Adipocyte (in vitro differentiated cells): ENCODE results near the gene CYP11A1.
A peak's percentile ranks its signal among the peaks of the same experiment; 100 is the strongest.

Source experiments
- DNase-seq: peaks from one replicate; pipeline ENCODE4 v3.0.0-alpha.2; 2015; ENCODE audit warnings: low read depth
- H3K27me3 ChIP-seq: replicated peaks from 2 replicates; pipeline ENCODE4 v1.7.0; 2013; ENCODE audit warnings: mild to moderate bottlenecking, low read length, moderate library complexity; ENCODE audit not compliant: control insufficient read depth, insufficient read depth
- H3K36me3 ChIP-seq: 2 replicates; pipeline ENCODE4 v1.7.0; 2013; ENCODE audit warnings: low read length, mild to moderate bottlenecking, moderate library complexity; ENCODE audit not compliant: control insufficient read depth, insufficient read depth, severe bottlenecking
- H3K4me1 ChIP-seq: 2 replicates; pipeline ENCODE4 v1.7.0; 2013; ENCODE audit warnings: mild to moderate bottlenecking, low read length, moderate library complexity; ENCODE audit not compliant: control insufficient read depth, insufficient read depth
- H3K4me3 ChIP-seq: 2 replicates; pipeline ENCODE4 v1.7.0; 2013; ENCODE audit warnings: mild to moderate bottlenecking, low read length, moderate library complexity
- H3K9ac ChIP-seq: 2 replicates; pipeline ENCODE4 v1.7.0; 2013; ENCODE audit warnings: mild to moderate bottlenecking, low read length, moderate library complexity
- H3K9me3 ChIP-seq: 2 replicates; pipeline ENCODE4 v1.7.0; 2013; ENCODE audit warnings: mild to moderate bottlenecking, low read length, moderate library complexity; ENCODE audit not compliant: control insufficient read depth

CYP11A1 gene

DNA sequence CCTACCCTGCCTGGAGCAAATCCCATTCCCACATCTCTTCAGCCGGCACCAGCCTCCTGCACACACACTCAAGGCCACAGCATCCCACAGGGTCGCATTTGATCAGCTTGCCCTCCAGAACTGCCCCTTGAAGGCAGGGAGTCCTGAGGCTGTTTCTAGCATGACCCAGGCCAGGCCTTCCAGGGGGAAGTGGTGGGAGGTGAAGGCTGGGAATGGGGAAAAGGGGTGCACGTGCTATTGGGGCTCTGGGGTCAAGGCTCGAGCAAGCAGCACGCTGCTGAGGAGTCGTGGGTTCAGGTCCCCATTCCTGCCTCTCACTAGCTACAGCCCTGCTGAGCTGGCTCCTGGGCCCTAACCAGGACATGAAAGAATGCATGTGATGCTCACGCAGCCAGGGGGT is 41.4 kb upstream of the CYP11A1 start:
- H3K9ac ChIP-seq = peak overlapping the region; percentile 74
- no peak for DNase-seq
- no peaks in the 10 kb centered on the region for H3K27me3 ChIP-seq
- H3K9me3 ChIP-seq = no peaks in the 10 kb centered on the region
- H3K4me3 ChIP-seq = no peak overlapping the region
- peaks cover 37% of the 10 kb centered on the region for H3K4me1 ChIP-seq
- H3K36me3 ChIP-seq = peaks cover 25% of the 10 kb centered on the region

- H3K9ac ChIP-seq = peak overlapping the region; percentile 74
- peaks cover 42% of the 10 kb centered on the region for H3K4me1 ChIP-seq
- no peak overlapping the region for H3K4me3 ChIP-seq
- H3K36me3 ChIP-seq = peaks cover 21% of the 10 kb centered on the region
- no peak for DNase-seq
- no peaks in the 10 kb centered on the region for H3K9me3 ChIP-seq
- no peaks in the 10 kb centered on the region for H3K27me3 ChIP-seq
Measured at GRCh38 chr15:74408385-74408784, 40.9 kb upstream of the CYP11A1 start.

DNA sequence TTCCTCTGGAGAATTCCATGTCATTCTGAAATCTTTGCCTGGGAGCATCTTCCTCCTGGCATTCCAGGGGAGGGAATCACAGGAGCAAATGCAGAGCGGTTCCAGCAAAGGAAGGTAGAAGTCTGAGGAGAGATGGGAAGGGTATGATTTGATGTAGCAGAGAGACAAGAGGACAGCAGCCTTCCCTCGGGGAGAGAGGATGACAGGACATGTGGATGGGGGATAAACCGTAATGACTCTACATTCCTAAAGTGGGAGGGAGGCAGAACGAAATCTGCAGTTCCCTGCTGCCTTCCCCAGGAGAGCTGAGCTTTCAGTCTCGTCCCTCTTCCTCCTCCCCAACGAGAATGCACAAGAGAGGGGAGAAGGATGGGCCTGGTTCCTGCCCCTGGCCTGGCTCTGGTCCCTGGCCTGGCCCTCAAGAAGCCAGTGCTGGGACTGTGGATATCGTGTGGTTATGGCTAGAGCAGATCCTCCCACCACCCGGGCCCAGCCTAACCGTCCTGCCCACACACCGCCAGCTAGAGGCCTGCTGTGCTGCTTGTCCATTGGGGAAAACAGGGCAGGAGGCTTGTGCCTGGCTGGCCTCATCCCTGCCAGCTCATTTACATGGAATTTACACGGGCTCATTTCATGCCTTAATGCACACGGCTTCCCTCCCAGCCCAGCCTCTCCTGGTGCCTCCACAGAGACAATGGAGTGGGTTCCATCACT is 39.7 kb upstream of the CYP11A1 start:
- Histone ChIP-seq H3K36me3 (peaks cover 15% of the 10 kb centered on the region), H3K4me3 (no peak overlapping the region), H3K4me1 (peaks cover 44% of the 10 kb centered on the region), H3K27me3 (no peaks in the 10 kb centered on the region), H3K9me3 (no peaks in the 10 kb centered on the region), H3K9ac (peak overlapping the region; percentile 74)
- DNase-seq = peak; percentile 85

DNA sequence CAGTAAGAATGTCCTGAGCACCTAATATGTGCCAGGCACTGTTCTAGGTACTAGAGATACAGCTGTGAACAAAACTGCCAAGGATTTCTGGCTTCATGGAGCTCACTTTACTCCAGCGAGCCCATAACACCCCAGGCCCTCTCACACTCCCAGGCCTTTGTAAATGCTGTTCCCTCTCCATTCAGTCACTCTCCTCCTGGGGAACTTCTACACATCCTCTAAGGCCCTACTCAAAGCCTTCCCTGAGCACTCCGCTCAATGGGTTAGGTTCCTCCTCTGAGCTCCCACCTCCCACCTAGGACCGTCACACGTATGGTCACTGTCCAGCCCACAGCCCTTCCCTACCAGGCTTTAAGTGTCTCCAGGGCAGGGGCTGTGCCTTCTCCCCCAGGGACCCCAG is 39.1 kb upstream of the CYP11A1 start:
- Histone ChIP-seq H3K4me1 (peaks cover 44% of the 10 kb centered on the region), H3K9ac (peak overlapping the region; percentile 74), H3K36me3 (peaks cover 9% of the 10 kb centered on the region), H3K27me3 (no peaks in the 10 kb centered on the region), H3K9me3 (no peaks in the 10 kb centered on the region), H3K4me3 (no peak overlapping the region)
- no peak for DNase-seq

- peak overlapping the region; percentile 74 for H3K9ac ChIP-seq
- DNase-seq = no peak
- peaks cover 9% of the 10 kb centered on the region for H3K36me3 ChIP-seq
- no peaks in the 10 kb centered on the region for H3K27me3 ChIP-seq
- peaks cover 49% of the 10 kb centered on the region for H3K4me1 ChIP-seq
- H3K9me3 ChIP-seq = no peaks in the 10 kb centered on the region
- H3K4me3 ChIP-seq = no peak overlapping the region
Measured at GRCh38 chr15:74405823-74406222, 38.4 kb upstream of the CYP11A1 start.

DNA sequence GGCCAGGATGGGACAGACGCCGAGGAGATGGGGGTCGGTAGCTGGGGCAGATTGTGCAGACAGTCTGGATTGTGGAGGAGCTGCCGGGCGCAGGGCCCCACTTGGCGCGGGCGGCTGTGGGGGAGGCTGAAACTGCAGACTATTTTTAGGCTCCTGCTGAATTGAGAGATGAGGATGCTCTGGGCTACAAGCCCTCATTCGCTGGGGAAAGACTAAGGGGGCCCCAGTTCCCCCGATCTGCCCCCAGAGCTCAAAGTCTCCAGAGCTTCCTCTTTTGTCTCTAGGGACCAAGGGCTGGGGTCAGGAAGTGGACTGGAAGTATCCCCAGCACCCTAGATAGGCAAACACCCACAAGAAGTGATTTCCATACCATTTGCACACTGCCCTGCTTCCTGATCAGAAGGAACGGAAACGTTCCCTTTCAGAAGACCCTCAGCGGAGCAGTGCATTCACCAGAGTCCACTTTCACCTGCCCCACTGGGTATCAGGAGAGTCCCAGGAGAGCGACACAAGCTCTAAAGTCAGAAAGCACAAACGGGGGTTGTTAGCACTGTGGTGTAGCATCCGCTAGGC is 36.6 kb upstream of the CYP11A1 start:
- Histone ChIP-seq H3K9me3 (no peaks in the 10 kb centered on the region), H3K4me1 (peaks cover 63% of the 10 kb centered on the region), H3K4me3 (no peak overlapping the region), H3K9ac (peak overlapping the region; percentile 42), H3K27me3 (no peaks in the 10 kb centered on the region), H3K36me3 (no peaks in the 10 kb centered on the region)
- no peak for DNase-seq

GRCh38 chr15:74403588-74403919 is 36.1 kb upstream of the CYP11A1 start:
- Histone ChIP-seq H3K9ac (peak overlapping the region; percentile 42), H3K9me3 (no peaks in the 10 kb centered on the region), H3K36me3 (no peaks in the 10 kb centered on the region), H3K4me3 (no peak overlapping the region), H3K27me3 (no peaks in the 10 kb centered on the region), H3K4me1 (peaks cover 63% of the 10 kb centered on the region)
- no peak for DNase-seq

- DNase-seq = no peak
- H3K9me3 ChIP-seq = no peaks in the 10 kb centered on the region
- H3K9ac ChIP-seq = peak overlapping the region; percentile 42
- H3K27me3 ChIP-seq = no peaks in the 10 kb centered on the region
- H3K4me3 ChIP-seq = no peak overlapping the region
- no peaks in the 10 kb centered on the region for H3K36me3 ChIP-seq
- peaks cover 58% of the 10 kb centered on the region for H3K4me1 ChIP-seq
Measured at GRCh38 chr15:74402873-74403587, 35.6 kb upstream of the CYP11A1 start.

DNA sequence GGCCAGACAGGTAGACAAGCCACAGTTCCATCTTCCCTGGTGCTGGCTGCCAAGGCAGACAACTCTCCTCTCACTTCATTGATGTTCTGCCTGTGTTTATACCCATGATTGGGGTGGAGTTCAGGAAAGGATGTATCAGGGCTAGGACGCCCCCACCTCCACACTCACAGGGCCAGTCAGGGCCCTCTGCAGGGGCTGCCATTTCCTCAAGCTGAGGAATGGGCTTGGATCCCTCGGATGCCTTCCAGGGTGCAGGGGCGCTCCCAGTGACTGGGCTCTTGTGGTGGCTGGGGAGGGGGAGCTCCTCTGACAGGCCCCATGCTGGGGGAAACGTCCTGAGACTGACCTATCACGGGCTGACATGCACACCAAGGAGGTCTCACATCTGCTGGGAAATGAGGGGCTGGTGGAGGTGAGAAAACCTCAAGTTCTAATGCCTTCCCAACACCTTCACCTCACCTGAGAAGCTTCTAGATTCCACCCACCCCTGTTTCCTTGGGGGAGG is 34.9 kb upstream of the CYP11A1 start:
- no peak for DNase-seq
- peaks cover 57% of the 10 kb centered on the region for H3K4me1 ChIP-seq
- no peak overlapping the region for H3K4me3 ChIP-seq
- H3K9ac ChIP-seq = no peak overlapping the region
- H3K36me3 ChIP-seq = no peaks in the 10 kb centered on the region
- H3K9me3 ChIP-seq = no peaks in the 10 kb centered on the region
- no peaks in the 10 kb centered on the region for H3K27me3 ChIP-seq

DNA sequence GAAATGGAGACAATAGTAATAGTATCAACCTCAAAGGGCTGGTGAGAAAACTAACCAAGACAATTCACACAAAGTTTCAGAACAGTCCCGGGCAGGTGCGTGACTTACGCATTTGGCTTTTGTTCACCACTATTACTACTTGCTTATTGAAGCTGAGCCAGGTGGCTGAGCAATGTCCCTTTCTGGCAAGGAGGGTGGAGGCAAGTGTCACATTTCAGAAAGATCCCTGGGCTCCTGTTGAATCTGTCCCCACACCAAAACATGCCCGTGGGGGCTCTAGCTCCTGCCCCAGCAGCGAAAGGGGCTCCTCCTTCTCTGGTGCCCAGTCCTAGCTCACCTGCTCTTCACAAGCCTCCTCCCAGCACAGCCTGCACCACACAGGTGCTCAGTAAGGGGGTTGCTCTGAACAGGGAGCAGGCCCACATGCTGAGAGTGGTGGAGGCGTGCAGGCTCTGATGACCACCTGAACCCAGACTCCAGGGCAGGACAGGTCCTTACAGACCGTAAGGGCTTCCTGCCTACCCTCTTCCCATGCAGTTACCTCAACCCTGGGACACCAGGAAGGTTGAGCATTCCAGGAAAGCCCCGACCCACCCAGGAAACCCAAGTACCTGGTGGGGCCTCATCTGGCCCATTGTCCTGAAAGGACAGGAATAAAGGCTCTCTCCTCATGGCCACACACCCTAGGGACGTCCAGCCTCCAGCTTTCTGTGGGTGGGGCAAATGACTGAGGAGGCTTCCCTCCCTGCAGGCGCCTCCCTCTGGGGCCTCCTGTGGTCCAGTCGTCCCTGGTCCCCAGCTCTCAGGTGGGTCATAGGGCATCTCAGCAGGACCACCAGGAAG is 33.7 kb upstream of the CYP11A1 start:
- peaks cover 57% of the 10 kb centered on the region for H3K4me1 ChIP-seq
- no peak overlapping the region for H3K4me3 ChIP-seq
- no peaks in the 10 kb centered on the region for H3K36me3 ChIP-seq
- no peaks in the 10 kb centered on the region for H3K9me3 ChIP-seq
- DNase-seq = no peak
- no peaks in the 10 kb centered on the region for H3K27me3 ChIP-seq
- no peak overlapping the region for H3K9ac ChIP-seq
